NCI-H128 (cell line): Measurements from ENCODE around the gene ARHGAP10.
"Not testable (repeated sequence)": the region's sequence is repeated elsewhere in the genome, so short reads cannot be mapped to it uniquely, and the experiment has no call there.

Source experiments
- DNase-seq: peaks from one replicate; lab custom pipeline; 2025; ENCODE audit not compliant: unreplicated experiment; lab: John Stamatoyannopoulos, UW

Gene ARHGAP10

GRCh38 chr4:147975933-147976928, 244.3 kb downstream of the ARHGAP10 start:
- DNase-seq = no peak

GRCh38 chr4:147980586-147980985, 248.7 kb downstream of the ARHGAP10 start:
- DNase-seq = no peak

GRCh38 chr4:147981305-147981704, 249.4 kb downstream of the ARHGAP10 start:
- DNase-seq = no peak

- no peak for DNase-seq
Measured at GRCh38 chr4:147984065-147984777, 252.3 kb downstream of the ARHGAP10 start.

- DNase-seq = no peak
Measured at GRCh38 chr4:147984778-147985138, 252.9 kb downstream of the ARHGAP10 start.

- DNase-seq = no peak
Measured at GRCh38 chr4:147985376-147985775, 253.5 kb downstream of the ARHGAP10 start.

GRCh38 chr4:147987252-147987651, 255.4 kb downstream of the ARHGAP10 start:
- no peak for DNase-seq

- DNase-seq = no peak
Measured at GRCh38 chr4:147991543-147992283, 259.8 kb downstream of the ARHGAP10 start.

- no peak for DNase-seq
Measured at GRCh38 chr4:147994076-147994475, 262.2 kb downstream of the ARHGAP10 start.

GRCh38 chr4:147994491-147995385, 262.9 kb downstream of the ARHGAP10 start:
- DNase-seq = no peak

GRCh38 chr4:147996859-147997258, 265.0 kb downstream of the ARHGAP10 start:
- DNase-seq = no peak

GRCh38 chr4:148000038-148000437, 268.1 kb downstream of the ARHGAP10 start:
- DNase-seq = not testable (repeated sequence)

- no peak for DNase-seq
Measured at GRCh38 chr4:148004228-148004857, 272.5 kb downstream of the ARHGAP10 start.

GRCh38 chr4:148006001-148006400, 274.1 kb downstream of the ARHGAP10 start:
- no peak for DNase-seq

- no peak for DNase-seq
Measured at GRCh38 chr4:148007314-148007760, 275.4 kb downstream of the ARHGAP10 start.

- DNase-seq = no peak
Measured at GRCh38 chr4:148007792-148008191, 275.9 kb downstream of the ARHGAP10 start.

- DNase-seq = no peak
Measured at GRCh38 chr4:148015058-148015457, 283.2 kb downstream of the ARHGAP10 start.

- no peak for DNase-seq
Measured at GRCh38 chr4:148015468-148015867, 283.6 kb downstream of the ARHGAP10 start.

- DNase-seq = no peak
Measured at GRCh38 chr4:148016063-148016637, 284.3 kb downstream of the ARHGAP10 start.
